Measurements from ENCODE around the gene JHY. TPM values are rescaled to one million over a fixed set of nuclear protein-coding genes. Genes with fewer than 3 reads are reported as not detected.

The JHY gene
- total and polyA plus RNA-seq, 2 of the 8 experiments (the other 6 are each of a cell fraction or from before 2014, with no cell fraction given) = 0.29 to 0.91 TPM

DNA sequence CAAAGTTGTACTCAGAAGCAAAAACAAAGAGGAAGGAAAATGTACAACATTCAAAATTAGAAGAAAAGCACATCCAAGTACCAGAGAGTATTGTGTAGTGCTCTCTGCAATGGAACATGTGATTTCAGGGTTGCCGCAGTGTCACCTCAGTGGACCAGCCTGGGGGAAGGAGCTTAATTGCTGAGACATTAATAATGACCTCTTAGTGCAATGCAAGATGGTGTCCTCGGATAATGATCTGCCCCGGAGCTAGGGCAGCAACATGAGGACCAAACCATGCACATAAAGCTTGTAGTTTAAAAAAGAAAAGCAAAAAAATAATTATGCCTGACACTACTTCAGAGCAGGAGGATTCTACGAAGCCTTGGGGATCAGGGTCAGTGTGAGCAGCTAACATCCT lies 11.3 kb upstream of the JHY start (continued):
- TF ChIP-seq SP1 (IDR thresholded peaks at IDR 0.05; ENCODE audit: low read depth, low read length) (no peak), PHF8 (conservative IDR thresholded peaks at IDR 0.05; ENCODE audit: low read depth, low read length) (no peak), CTCF (IDR thresholded peaks at IDR 0.05; ENCODE audit: control extremely low read depth in 1 of 3, insufficient read depth in 1 of 3, low read depth in 1 of 3, low read length in 3 of 3) (no peak)

Data from H1 (cell line).